ENCODE measurements around the gene MORN5.

MORN5 gene

GRCh38 chr9:122143296-122143695, 16.4 kb upstream of the MORN5 start:
- Histone ChIP-seq H3K9me3 (ENCODE audit: severe bottlenecking) (no peaks in the 10 kb centered on the region), H3K36me3 (peaks cover 59% of the 10 kb centered on the region), H3K27ac (no peak overlapping the region), H3K27me3 (ENCODE audit: insufficient read depth, low read depth, severe bottlenecking) (no peaks in the 10 kb centered on the region), H3K4me3 (ENCODE audit: low read depth, low read length) (no peak overlapping the region)
- TF ChIP-seq CTCF (IDR thresholded peaks at IDR 0.05; ENCODE audit: low read depth, low read length), result no peak
- DNase-seq, result no peak

GRCh38 chr9:122143876-122144405, 15.8 kb upstream of the MORN5 start:
- H3K4me3 ChIP-seq (ENCODE audit: low read depth, low read length), result no peak overlapping the region
- H3K9me3 ChIP-seq (ENCODE audit: severe bottlenecking), result no peaks in the 10 kb centered on the region
- no peak for TF ChIP-seq CTCF (IDR thresholded peaks at IDR 0.05; ENCODE audit: low read depth, low read length)
- DNase-seq, result no peak
- no peak overlapping the region for H3K27ac ChIP-seq
- H3K27me3 ChIP-seq (ENCODE audit: insufficient read depth, low read depth, severe bottlenecking), result no peaks in the 10 kb centered on the region
- H3K36me3 ChIP-seq, result peaks cover 66% of the 10 kb centered on the region

- no peak overlapping the region for H3K4me3 ChIP-seq (ENCODE audit: low read depth, low read length)
- no peaks in the 10 kb centered on the region for H3K9me3 ChIP-seq (ENCODE audit: severe bottlenecking)
- no peaks in the 10 kb centered on the region for H3K27me3 ChIP-seq (ENCODE audit: insufficient read depth, low read depth, severe bottlenecking)
- no peak overlapping the region for H3K27ac ChIP-seq
- H3K36me3 ChIP-seq, result peaks cover 76% of the 10 kb centered on the region
- peak; percentile 56; the same call in 1 of the 2 replicates for TF ChIP-seq CTCF (IDR thresholded peaks at IDR 0.05; ENCODE audit: low read depth, low read length)
- no peak for DNase-seq
Measured at GRCh38 chr9:122144836-122145591, 14.7 kb upstream of the MORN5 start.

- no peak for DNase-seq
- Histone ChIP-seq H3K36me3 (peaks cover 78% of the 10 kb centered on the region), H3K4me3 (ENCODE audit: low read depth, low read length) (no peak overlapping the region), H3K27ac (no peak overlapping the region), H3K27me3 (ENCODE audit: insufficient read depth, low read depth, severe bottlenecking) (no peaks in the 10 kb centered on the region), H3K9me3 (ENCODE audit: severe bottlenecking) (no peaks in the 10 kb centered on the region)
- no peak for TF ChIP-seq CTCF (IDR thresholded peaks at IDR 0.05; ENCODE audit: low read depth, low read length)
Measured at GRCh38 chr9:122145592-122145863, 14.2 kb upstream of the MORN5 start.

- TF ChIP-seq CTCF (IDR thresholded peaks at IDR 0.05; ENCODE audit: low read depth, low read length), result no peak
- H3K27me3 ChIP-seq (ENCODE audit: insufficient read depth, low read depth, severe bottlenecking), result no peaks in the 10 kb centered on the region
- no peak for DNase-seq
- no peaks in the 10 kb centered on the region for H3K9me3 ChIP-seq (ENCODE audit: severe bottlenecking)
- H3K27ac ChIP-seq, result no peak overlapping the region
- H3K4me3 ChIP-seq (ENCODE audit: low read depth, low read length), result no peak overlapping the region
- H3K36me3 ChIP-seq, result peaks cover 64% of the 10 kb centered on the region
Measured at GRCh38 chr9:122151267-122151828, 8.4 kb upstream of the MORN5 start.
